GM21381 (cell line): ENCODE data around the gene NFATC2.

Source experiments
- ATAC-seq: cut with Tn5 transposase; IDR thresholded peaks from one replicate; pipeline ENCODE4 v1.9.1; 2021; ENCODE audit warnings: mild to moderate bottlenecking, moderate library complexity; ENCODE audit not compliant: unreplicated experiment

Gene NFATC2

DNA sequence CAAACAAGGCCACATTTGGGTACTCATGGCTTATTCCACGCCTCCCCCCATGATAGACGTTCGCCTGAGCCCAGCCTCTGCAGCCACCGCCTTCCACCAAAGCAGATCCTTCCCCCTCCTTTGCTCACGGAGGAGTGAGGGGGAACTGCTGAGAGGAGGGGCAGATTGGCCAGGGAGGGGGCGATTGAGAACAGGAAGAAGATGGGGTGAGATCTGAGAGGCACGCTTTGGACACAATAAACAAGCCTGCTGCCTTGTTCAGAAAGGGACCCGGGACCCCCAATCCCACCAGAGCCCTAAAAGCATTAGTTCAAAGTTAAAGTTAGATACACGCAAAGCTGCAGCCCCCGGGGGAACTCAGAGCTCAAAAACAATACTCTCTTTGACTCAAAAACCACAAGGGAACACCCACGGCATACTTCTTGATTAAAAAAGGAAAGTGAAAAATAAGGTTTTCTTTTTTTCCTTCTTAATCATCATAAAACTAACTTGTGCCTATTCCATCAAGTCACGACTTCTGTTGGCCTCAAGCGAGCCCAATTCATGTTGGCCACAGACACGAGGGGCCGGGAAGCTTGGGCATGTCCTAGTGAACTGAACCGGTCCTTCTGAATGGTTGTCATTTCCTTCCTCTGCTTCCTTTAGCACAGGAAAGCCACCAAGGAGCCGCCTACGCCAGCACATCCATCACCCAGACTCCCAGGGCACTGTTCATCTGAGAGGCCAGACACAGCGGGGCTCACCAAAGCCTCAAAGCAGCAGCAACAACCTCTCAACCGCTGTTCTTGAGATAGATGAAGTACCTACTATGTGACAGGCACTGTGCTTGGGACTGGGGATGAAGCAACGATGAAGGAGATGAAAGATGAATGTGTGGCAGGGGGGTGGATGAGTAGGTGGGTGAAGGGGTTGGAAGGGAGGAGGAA is 44.7 kb downstream of the NFATC2 start:
- no peak for ATAC-seq

DNA sequence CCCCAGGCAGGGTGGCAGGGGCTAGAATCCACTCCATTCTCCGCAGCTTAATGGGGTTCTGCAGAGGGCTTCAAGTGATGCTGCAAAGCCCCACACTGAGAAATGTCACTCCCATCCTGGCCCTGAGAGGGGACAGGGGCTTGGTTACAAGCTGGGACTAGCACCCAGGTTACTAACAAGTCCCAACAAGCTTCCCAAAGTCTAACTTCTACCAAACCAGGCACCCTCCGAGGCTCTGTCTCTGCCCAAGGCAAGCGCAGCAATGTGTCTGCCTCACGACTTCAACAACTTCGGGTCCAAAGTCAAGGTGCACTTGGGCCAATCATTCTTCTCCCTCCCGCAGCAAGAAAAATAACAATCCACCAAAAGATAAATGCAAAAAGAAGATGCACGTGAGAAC is 45.6 kb downstream of the NFATC2 start:
- ATAC-seq: no peak

DNA sequence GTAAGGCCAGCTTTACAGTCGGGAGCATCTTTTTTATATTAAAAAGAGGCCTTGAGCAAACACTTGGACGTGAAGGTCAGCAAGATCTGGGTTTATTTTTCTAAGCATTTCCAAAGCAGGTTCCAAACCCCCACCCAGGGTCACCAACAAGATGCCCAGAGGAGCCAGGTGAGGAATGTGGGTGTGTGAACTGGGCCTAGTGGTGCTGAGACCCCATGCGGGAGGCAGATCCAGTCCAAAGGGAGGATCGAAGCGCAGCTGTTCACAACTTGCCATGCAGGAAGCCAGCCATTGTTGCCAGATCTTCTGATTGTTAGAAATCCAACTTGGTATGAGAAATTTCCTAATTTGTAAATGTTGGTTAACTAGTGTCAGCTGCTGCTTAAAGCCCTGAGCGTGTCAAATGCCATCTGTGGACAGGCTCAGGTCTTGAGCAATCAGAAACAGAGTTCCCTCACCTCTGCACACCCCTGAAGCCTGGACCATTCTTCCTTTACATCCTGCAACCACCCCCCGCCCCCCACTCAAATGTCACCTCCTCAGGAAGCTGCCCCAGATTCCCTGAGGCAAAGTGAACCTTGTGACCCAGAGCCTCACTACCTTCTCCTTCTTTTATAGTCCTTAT is 46.5 kb downstream of the NFATC2 start:
- no peak for ATAC-seq

DNA sequence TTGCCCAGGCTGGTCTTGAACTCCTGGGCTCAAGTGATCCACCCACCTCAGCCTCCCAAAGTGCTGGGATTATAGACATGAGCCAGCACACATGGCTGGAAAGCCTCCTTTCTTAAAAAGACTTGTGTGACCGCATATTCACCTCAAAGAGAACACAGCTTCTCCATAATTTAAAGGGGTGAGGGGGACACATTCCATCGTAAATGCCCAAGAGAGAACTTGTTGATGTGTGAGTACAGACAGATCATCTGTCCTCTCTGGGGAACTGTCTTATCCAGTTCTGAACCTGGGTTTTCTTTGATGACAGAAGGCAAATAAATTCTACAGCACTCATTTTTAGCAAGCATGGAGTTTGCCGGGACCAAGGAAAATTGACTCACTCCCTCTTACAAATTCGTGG is 47.2 kb downstream of the NFATC2 start:
- no peak for ATAC-seq

DNA sequence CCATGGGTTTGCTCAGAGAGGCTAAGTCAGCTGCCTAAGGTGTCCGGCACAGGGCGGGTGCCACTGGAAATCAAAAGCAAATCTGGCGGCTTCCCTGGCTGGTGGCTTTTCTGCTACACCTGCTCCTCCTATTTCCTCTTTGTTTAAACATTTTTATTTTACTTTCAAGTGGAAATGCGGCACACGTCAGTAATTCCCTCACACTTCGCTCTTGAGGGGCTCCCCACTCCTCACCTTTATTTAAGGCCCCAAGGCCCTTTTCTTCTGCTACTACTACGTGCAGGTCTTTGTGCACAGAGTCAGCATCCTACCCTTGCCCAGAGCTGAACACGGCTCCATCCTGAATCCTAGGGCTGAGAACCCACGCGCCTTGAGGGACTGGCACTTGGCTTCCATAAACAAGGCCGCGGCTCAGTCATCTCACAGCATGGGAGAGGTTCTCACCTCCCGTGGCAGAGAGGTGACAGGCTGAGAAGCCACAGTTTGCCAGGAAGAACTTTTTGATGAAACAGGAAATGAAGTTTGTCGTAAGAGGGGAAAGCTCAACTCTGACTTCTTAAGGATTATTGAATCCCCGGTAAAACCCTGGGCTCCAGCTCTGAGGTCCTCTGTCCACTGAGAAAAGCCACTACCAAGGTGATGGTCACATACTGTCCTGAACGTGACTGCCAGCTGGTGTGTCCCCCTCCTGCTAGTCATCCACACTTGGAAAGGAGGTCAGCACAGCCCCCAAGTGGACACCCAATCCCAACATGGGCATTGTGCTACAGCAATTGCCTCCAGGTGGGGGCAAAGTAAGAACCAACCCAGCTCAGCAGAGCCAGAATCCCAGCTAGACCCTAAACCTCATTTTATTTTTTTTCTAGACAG is 48.0 kb downstream of the NFATC2 start:
- ATAC-seq: no peak

DNA sequence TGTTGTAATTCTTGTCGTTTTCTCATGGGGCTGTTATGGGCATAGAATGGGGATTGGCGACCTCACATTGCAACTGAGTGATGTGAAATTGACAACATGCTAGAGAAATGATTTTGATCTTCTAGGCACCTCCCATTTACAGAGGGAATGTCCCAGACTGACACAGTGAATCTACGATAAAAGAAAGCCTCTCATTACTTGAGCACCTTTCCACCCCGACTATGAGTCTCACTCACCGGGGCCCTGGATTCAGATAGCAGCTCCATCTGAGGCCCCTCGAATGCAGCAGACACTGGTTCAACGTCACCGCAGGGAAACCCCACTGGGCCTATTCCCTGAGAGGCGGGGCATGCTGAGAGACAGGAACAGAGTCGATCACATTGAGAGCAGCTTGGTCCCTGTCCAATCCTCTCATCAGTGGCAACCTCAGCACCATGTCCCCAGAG is 49.1 kb downstream of the NFATC2 start:
- ATAC-seq: no peak

DNA sequence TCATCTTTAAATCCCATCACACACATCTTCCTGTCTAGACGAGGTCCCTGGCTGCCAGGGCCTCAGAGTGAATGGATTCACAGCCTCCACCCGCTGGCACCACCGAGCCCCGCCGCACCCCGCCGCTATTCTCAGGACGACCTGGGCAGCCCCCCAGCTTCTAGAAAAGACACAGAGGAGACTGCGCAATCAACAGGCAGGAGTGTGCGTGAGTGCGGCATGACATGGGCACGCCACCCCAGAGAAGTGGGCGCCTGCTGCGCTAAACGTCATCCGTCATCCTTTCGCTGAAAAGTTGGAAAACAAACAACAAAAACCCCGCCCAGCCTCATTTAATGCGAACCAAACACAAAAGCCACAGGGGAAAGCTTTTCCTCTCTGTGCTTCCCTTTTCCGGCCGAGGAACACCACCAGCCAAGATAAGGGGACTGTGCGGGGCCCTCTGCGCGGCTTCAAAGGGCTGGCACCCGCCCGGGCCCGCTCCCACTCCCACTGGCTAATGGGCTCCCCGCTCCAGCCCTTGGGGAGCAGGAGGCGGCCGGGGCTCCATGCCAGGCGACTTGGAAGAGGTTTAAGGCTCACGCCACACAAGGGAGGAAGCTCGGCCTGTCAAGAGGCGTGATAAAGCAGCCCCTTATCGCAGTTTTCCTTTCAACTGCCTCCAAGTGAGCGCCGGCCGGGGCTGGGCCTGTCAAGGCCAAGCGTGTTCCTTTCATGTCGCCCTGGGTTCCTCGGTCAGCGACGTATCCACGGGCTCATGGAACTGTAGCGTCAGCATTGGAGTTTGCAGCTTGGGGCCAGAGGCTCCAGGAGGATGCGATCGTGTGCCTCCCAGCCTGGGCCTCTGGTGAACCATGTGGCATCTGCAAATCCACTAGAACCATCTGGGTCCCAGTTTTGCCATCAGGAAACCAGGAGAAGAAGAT is 50.1 kb downstream of the NFATC2 start:
- ATAC-seq: no peak

DNA sequence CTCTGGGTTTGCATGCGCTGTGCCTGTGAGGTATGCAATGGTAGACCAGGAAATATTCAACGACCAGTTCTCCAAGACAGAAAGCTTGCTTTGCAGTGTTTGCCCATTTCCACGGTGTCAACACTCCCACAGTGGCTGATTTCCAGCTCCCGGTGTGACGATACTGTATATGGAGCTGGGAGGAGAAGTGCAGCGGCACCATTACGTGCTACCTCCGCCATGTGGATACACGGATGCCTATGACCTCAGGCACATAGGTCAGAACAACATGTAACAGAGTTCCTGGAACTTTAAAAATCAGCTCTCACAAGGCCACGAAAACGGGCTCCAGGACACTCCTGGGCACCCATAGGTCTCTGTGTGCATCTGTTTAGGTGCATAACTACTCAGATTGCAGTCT is 51.1 kb downstream of the NFATC2 start:
- no peak for ATAC-seq

DNA sequence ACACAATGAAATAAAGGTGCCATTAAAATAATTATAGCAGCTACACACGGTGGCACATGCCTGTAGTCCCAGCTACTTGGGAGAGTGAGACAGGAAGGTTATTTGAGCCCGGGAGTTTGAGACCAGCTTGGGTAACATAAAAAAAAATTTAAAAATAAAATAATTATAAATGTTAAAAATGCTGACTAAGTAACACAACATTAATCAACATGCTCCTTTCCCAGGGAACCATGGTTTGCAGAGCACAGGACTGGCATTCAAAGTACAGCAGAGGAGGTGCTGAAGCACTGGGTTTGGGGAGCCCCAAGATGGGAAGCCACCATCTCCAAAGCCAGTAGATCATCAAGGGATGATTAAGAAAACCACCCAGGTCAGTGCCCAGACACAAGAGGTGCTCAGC is 51.9 kb downstream of the NFATC2 start:
- no peak for ATAC-seq

DNA sequence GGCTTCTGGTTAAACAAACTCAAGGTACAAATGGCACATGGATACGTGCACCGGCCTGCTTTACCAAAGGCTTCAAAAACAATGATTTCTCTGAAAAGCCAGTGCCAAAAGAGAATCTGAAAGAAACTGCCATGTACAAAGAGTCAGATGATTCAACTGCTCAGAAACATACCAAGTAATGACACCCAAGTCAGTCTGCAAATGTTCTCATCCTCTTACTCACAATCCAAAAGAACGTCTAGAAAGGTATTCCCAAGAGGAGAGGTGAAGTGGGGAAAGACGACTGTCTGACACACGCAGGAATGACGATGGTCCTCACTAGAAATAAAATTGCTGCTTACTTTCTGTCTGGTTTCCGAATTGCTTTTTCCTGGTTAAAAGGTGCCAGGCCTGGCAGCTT is 52.9 kb downstream of the NFATC2 start:
- ATAC-seq: no peak

DNA sequence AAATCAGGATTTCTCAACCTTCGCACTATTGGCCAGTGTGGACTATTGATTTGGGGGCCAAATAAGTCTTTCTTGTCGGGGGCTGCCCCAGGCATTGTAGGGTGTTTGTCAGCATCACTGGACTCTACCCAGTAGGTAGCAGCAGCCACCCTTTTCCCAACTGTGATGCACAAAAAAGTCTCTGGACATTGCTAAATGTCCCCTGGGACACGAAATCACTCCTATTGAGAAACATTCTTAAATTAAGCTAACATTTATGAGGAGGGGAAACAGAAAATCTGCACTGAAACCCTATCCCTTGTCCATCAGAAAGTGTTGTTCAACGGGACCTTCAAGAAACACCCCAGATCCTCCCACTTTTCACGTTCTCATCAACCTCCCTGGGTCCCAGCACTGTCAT is 54.2 kb downstream of the NFATC2 start:
- ATAC-seq: no peak

DNA sequence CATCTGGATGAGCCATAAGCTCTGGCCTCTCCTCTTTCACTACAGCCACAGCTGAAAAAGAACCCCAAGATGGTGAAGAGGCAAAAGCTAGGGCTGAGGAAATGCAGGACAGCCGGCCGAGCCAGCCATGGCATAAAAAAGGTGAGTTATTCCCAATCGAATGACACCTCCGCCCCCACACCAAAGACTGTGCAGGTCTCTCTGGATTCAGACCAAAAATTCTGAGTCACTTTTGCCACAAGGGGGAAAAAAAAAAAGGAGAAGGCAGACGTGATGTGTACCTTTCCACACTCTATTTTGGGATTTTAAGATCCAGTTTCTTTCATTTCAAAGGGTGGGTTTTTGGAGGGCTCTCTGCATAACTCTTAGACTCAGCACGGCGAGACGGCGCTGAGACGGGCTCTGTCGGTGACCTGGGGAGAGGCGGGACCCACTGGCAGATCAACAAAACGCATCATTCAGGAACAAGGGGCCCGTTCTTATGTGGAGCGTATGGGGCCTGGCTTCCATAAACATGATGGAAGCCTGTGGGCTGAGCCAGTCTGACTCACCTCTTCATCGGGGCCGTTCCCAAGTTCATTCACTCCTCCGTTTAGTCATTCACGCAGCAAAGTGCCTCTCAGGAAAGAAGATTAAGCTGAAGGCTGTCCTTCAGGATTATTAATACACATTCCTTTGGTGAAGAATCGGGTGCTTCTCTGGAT is 54.8 kb downstream of the NFATC2 start:
- no peak for ATAC-seq

DNA sequence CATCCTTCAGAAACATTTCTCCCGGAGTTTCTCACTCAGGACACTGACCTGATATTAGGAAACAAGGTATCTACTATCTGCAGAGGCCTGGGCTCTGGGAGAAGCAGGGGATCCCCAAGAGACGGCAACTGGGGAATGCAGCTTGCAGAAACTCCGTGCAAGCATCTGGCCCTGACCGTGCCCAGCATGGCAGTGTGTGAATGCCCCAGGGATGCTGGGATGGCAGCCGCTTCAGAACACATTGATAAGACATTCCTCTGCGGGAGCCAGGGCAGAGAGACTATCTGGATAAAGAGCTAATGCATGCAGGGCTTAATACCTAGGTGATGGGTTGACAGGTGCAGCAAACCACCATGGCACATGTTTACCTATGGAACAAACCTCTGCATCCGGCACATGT is 55.4 kb downstream of the NFATC2 start:
- ATAC-seq: no peak

DNA sequence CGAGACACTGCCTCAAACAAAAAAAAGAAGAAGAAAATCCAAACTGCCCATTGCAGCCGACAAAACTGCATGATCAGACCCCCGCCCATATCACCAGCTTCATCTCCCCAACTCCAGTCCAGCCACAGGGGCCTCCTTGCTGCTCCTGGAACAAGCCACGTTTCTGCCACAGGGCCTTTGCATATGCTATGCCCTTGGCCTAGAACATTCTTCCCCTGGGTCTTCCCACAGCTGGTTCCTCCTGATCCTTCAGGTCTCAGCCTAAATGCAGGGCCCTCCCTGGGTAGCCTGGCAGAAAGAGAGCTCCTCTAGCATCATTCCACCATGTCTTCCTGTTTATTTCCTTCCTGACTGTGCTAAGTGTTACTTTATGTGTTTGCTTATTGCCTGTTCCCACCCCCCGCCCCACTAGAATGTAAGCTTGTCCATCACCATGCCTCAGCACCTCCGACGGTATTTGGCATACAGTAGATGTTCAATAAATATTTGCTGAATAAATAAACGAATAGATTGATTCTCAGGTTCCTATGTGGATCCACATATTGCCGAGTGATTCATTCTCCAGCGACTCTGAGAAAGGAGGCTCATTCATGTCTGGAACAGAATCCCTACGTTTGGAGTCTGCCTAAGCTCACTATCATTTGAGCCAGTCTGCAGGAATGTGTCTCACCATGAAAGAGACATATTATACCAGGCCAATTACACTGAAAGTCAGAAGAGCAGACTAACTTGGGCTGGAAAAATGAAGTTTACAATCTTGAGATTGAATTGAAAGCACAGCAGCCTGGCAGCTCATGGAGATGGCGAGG is 56.1 kb downstream of the NFATC2 start:
- no peak for ATAC-seq

DNA sequence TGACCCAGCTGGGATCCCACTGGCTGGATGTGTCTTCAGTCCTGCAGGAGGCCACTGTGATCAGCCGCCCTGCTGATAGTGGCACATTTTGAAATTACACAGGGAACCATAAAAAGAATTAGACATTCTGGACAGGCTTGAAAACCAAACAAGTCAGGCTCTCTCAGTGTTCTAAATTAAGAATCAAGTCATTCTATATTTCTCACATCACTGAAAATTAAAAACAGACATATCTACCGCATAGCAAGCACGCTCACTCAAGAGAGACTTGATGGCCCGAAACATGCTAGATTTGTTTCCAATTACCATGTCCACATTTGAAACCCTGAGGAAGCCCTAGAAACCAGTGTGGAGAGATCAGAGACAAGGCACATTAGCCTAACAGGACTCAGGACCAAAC is 57.7 kb downstream of the NFATC2 start:
- no peak for ATAC-seq

DNA sequence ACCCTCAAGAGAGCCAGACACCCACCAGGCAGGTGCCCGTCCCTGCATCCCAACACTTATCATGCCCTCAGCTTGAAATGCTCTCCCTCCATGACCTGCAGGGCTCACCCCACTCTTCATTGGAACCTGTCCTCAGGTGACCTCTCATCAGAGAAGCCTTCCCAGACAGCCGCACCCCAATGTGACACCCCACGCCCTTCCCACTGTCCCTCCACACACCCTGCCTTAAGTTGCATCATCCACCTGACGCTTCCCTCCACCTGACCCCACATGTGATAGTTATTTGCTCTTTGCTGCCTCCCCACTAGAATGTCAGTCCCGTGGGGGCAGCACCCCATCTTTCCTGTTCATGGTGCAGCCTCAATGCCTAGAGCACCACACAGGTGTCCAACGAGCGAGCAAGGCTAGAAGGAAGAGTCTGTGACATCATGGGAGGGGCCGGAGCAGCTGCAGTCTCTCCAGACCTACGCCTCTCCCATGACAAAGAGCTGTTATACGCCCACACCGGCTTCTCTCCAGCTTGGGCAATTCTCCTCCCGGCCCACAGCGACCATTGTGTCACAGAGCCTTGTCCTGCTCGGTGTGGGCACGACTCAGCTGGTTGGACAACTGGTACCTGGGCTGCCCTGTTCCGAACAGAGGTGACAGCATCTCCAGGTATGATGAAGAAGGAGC is 58.2 kb downstream of the NFATC2 start:
- ATAC-seq: no peak

DNA sequence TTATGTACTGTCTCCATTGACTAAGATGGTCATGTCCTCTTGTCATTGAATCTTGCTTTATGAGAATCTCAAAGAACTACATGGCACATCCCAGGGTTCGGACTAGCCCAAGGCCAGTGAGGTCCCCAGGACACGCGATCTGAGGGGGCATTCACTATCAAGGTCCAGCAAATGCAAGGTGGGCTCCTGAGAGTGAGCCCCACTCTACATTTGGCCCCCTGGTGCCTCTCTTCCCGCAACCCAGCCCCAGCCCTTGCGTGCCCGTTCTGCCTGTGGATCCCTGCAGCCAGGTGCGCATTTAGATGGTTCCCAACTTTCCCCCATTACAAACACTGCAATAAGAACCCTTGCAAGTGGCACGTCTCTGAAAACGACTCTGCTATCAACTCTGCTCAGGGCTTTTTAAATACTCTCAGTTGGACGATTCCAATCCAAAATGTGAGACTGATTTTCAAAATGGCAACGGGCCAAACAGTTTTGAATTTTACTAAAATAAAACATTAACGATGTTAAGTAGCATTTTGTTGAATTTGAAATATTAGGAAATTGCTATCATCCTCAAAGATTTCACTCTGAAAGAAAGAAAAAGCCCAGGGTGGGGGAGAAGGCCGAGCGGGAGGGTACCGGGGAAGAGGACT is 59.6 kb downstream of the NFATC2 start:
- no peak for ATAC-seq

DNA sequence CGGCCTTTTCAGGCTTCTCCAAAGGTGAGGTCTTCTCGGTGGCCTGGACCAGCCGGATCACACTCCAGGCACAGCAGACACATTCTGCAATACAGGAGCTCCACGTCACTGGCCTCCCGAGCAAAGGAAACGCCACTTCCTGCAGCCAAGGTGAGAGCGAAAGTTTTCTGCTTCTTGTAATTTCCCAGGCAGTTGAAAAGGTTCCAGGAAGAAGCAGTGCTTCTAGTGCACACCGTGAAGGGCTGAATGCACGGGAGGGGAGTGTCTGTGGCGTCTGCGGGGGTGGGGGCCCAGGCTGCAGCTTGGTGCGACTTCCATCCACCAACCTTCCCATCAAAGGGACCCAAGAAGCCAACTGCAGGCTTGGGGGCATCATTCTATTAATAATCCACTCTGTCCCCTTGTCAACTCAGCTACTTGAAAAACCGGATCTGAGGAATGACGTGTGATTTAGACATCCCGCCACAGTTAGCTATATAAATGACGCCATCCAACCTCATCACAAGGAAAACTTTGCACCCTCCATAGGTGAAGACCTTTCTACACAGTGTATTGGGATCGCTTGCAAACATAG is 61.1 kb downstream of the NFATC2 start:
- ATAC-seq: no peak
